ENCODE data around the gene SLC8A1. TPM values are rescaled to one million over a fixed set of nuclear protein-coding genes. Genes with fewer than 3 reads are reported as not detected.

Gene SLC8A1
- total RNA-seq (2014; rRNA removed; shearing (Covaris generic)) = 0.63 and 1.7 TPM in 2 replicates

- H3K36me3 ChIP-seq (replicated peaks; ENCODE audit: control insufficient read depth, insufficient read depth, low read length) = no peaks in the 10 kb centered on the region
- H3K4me3 ChIP-seq (ENCODE audit: insufficient read depth, low read depth, low read length) = peak within 1 kb of the TSS; percentile 47
- peak; percentile 86 for DNase-seq
- H3K27me3 ChIP-seq (ENCODE audit: control insufficient read depth, insufficient read depth, low read length) = peaks cover 35% of the 10 kb centered on the region
Measured at GRCh38 chr2:40451918-40452605, at the start of gene SLC8A1. Gene SLC8A1, minus strand, starts transcription at chr2:40452090.

DNA sequence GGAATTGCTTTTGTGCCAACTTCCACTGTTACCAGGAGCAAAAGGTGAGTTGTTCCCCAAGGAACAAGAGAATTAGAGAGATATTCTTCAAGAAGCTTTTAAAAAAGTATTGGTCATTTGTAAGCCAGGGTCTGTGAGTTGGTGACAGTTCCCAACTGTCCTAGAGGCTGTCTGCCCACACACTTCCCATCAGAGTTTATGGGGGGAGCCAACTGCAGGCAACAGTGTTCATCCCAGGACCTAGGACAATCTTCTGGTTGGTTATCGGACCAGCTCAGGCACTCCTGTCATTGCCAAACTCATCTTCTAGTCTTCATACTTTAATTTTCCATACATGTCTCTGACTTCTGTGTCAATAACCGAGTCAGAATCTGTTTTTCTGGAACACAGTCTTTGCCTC is 47.5 kb upstream of the SLC8A1 start:
- no peak overlapping the region for H3K4me3 ChIP-seq (ENCODE audit: insufficient read depth, low read depth, low read length)
- no peaks in the 10 kb centered on the region for H3K27me3 ChIP-seq (ENCODE audit: control insufficient read depth, insufficient read depth, low read length)
- no peaks in the 10 kb centered on the region for H3K36me3 ChIP-seq (replicated peaks; ENCODE audit: control insufficient read depth, insufficient read depth, low read length)
- no peak for DNase-seq

DNA sequence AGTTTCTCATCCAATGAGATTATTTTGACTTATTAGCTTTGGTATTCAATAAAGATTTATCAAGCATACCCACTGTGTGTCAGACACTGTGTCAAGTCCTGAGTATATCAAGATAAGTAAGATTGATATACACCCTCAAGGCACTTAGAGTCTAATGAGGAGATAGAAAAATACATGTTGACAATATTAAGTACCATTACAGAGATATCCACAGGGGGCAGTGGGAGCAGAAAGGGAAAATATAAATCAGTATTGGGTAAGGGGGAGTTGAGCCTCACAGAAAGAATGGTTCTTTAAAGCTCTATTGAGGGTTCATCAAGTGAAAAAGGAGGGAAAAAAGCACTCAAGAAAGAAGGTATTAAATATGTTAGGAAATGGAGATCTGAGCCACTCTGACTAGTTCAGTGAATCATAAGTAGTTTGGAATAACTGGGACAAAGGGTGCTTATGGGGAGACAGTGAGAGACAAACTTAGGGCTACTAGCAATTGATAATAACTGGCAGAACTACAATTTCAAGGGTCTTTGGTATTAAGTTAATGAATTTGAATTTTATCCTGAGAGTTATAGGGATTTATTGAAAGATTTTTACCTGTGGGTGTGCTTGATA is 45.5 kb upstream of the SLC8A1 start:
- DNase-seq = no peak
- no peaks in the 10 kb centered on the region for H3K36me3 ChIP-seq (replicated peaks; ENCODE audit: control insufficient read depth, insufficient read depth, low read length)
- no peak overlapping the region for H3K4me3 ChIP-seq (ENCODE audit: insufficient read depth, low read depth, low read length)

GRCh38 chr2:40489678-40489960 is 37.7 kb upstream of the SLC8A1 start:
- DNase-seq = no peak
- Histone ChIP-seq H3K27me3 (ENCODE audit: control insufficient read depth, insufficient read depth, low read length) (no peaks in the 10 kb centered on the region), H3K36me3 (replicated peaks; ENCODE audit: control insufficient read depth, insufficient read depth, low read length) (no peaks in the 10 kb centered on the region), H3K4me3 (ENCODE audit: insufficient read depth, low read depth, low read length) (no peak overlapping the region)

More for the DNA sequence above, 45.5 kb upstream of the SLC8A1 start:
- H3K27me3 ChIP-seq (ENCODE audit: control insufficient read depth, insufficient read depth, low read length) = no peaks in the 10 kb centered on the region

DNA sequence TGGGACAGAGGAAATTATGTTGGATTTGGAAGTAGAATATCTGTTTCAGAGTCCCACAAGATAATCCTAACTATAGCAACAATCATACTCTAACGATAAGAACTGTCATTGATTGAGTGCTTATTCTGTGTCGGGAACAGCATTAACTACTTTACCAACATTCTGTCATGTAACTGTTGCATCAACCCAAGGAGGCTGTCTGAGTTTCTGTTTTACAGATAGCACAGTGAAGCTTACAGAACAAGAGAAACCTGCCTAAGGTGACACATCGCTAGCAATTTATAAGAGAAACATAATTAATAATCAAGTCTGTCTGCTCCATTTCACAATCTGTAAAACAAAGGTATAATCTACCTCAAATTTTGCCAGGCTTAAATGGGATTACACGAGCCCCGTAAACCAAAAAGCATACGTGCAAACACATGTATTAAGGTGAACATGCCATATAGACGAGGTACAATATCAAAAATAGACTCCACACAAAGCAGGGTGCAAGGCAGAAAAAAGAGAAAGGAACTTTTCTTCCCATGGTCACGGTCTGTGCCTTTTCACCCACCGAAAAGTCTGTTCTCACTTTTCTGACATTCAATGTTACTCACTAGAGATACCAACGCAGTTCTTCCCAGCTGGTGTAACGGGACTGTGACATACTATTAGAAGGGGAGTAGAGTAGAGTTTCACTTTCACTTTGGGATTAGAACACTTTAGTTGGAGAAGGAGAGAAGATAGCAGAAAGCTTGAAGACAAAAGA is 37.2 kb upstream of the SLC8A1 start:
- no peaks in the 10 kb centered on the region for H3K36me3 ChIP-seq (replicated peaks; ENCODE audit: control insufficient read depth, insufficient read depth, low read length)
- DNase-seq = no peak
- no peaks in the 10 kb centered on the region for H3K27me3 ChIP-seq (ENCODE audit: control insufficient read depth, insufficient read depth, low read length)
- H3K4me3 ChIP-seq (ENCODE audit: insufficient read depth, low read depth, low read length) = no peak overlapping the region

GRCh38 chr2:40488101-40488601 is 36.3 kb upstream of the SLC8A1 start:
- DNase-seq = no peak
- no peak overlapping the region for H3K4me3 ChIP-seq (ENCODE audit: insufficient read depth, low read depth, low read length)
- no peaks in the 10 kb centered on the region for H3K27me3 ChIP-seq (ENCODE audit: control insufficient read depth, insufficient read depth, low read length)
- H3K36me3 ChIP-seq (replicated peaks; ENCODE audit: control insufficient read depth, insufficient read depth, low read length) = no peaks in the 10 kb centered on the region

DNA sequence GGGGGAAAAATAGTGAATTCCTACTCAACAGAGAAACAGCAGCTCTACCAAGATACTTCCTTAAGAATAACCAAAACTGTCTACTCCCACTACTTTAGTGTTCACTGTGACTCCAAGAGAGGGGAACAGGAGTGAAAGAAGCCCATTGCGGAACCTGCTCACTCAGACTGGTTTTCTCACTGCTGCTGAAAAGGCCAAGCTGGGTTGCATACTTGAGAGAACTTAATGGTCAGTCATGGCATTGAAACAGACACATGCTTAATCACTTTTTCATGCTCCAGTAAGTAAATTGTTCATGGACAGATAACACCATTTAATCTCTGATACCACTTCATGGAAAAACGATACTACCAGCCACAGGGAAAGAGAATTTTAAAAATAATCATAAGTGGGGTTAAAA is 35.7 kb upstream of the SLC8A1 start:
- no peak for DNase-seq
- no peak overlapping the region for H3K4me3 ChIP-seq (ENCODE audit: insufficient read depth, low read depth, low read length)
- H3K36me3 ChIP-seq (replicated peaks; ENCODE audit: control insufficient read depth, insufficient read depth, low read length) = no peaks in the 10 kb centered on the region
- H3K27me3 ChIP-seq (ENCODE audit: control insufficient read depth, insufficient read depth, low read length) = no peaks in the 10 kb centered on the region

- Histone ChIP-seq H3K27me3 (ENCODE audit: control insufficient read depth, insufficient read depth, low read length) (no peaks in the 10 kb centered on the region), H3K4me3 (ENCODE audit: insufficient read depth, low read depth, low read length) (no peak overlapping the region), H3K36me3 (replicated peaks; ENCODE audit: control insufficient read depth, insufficient read depth, low read length) (no peaks in the 10 kb centered on the region)
- no peak for DNase-seq
Measured at GRCh38 chr2:40485854-40486253, 34.0 kb upstream of the SLC8A1 start.

- Histone ChIP-seq H3K36me3 (replicated peaks; ENCODE audit: control insufficient read depth, insufficient read depth, low read length) (no peaks in the 10 kb centered on the region), H3K4me3 (ENCODE audit: insufficient read depth, low read depth, low read length) (no peak overlapping the region), H3K27me3 (ENCODE audit: control insufficient read depth, insufficient read depth, low read length) (no peaks in the 10 kb centered on the region)
- DNase-seq = no peak
Measured at GRCh38 chr2:40485318-40485717, 33.4 kb upstream of the SLC8A1 start.

- Histone ChIP-seq H3K4me3 (ENCODE audit: insufficient read depth, low read depth, low read length) (no peak overlapping the region), H3K36me3 (replicated peaks; ENCODE audit: control insufficient read depth, insufficient read depth, low read length) (no peaks in the 10 kb centered on the region), H3K27me3 (ENCODE audit: control insufficient read depth, insufficient read depth, low read length) (no peaks in the 10 kb centered on the region)
- no peak for DNase-seq
Measured at GRCh38 chr2:40483549-40484243, 31.8 kb upstream of the SLC8A1 start.

- H3K36me3 ChIP-seq (replicated peaks; ENCODE audit: control insufficient read depth, insufficient read depth, low read length) = no peaks in the 10 kb centered on the region
- H3K27me3 ChIP-seq (ENCODE audit: control insufficient read depth, insufficient read depth, low read length) = no peaks in the 10 kb centered on the region
- H3K4me3 ChIP-seq (ENCODE audit: insufficient read depth, low read depth, low read length) = no peak overlapping the region
- DNase-seq = no peak
Measured at GRCh38 chr2:40480596-40480995, 28.7 kb upstream of the SLC8A1 start.

DNA sequence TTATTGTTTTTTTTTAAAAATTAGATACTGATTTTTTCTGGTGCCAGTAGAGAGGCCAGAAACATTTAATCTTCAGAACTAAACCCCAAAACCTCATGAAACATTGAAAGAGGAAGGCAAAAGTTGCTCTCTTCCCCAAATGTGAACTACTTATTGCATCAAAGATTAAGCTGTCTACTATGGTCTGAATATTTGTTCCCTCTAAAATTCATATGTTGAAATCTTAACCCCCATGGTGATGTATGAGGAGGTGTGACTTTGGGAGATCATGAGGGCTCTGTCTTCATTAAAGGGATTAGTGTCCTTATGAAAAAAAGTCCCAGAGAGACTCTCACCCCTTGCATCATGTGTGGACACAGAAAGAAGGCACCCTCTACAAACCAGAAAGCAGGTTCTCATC is 28.2 kb upstream of the SLC8A1 start:
- no peak for DNase-seq
- Histone ChIP-seq H3K4me3 (ENCODE audit: insufficient read depth, low read depth, low read length) (no peak overlapping the region), H3K27me3 (ENCODE audit: control insufficient read depth, insufficient read depth, low read length) (no peaks in the 10 kb centered on the region), H3K36me3 (replicated peaks; ENCODE audit: control insufficient read depth, insufficient read depth, low read length) (no peaks in the 10 kb centered on the region)

GRCh38 chr2:40477361-40477760 is 25.5 kb upstream of the SLC8A1 start:
- Histone ChIP-seq H3K36me3 (replicated peaks; ENCODE audit: control insufficient read depth, insufficient read depth, low read length) (no peaks in the 10 kb centered on the region), H3K27me3 (ENCODE audit: control insufficient read depth, insufficient read depth, low read length) (no peaks in the 10 kb centered on the region), H3K4me3 (ENCODE audit: insufficient read depth, low read depth, low read length) (no peak overlapping the region)
- no peak for DNase-seq

DNA sequence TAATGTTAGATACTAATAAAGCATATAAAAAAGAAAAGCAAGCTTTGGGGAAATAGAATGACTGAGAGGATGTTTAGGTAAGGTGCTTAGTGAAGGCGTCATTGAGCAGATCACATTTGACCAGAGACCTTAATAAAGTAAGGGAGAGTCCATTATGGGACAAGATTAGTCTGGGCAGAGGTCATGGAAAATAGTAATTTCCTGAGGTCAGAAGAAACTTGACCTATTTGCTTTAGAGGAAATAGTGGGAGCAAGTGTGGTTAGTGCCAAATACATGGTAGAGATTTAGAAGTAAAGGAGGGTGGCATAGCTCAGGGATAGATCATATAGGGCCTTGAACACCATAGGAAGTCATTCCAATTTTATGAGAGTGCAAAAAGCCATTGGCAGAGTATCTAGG is 24.5 kb upstream of the SLC8A1 start:
- Histone ChIP-seq H3K27me3 (ENCODE audit: control insufficient read depth, insufficient read depth, low read length) (no peaks in the 10 kb centered on the region), H3K4me3 (ENCODE audit: insufficient read depth, low read depth, low read length) (no peak overlapping the region), H3K36me3 (replicated peaks; ENCODE audit: control insufficient read depth, insufficient read depth, low read length) (no peaks in the 10 kb centered on the region)
- no peak for DNase-seq

All from H7 (cell line).